ENCODE results near the gene TMCO1.

DNA sequence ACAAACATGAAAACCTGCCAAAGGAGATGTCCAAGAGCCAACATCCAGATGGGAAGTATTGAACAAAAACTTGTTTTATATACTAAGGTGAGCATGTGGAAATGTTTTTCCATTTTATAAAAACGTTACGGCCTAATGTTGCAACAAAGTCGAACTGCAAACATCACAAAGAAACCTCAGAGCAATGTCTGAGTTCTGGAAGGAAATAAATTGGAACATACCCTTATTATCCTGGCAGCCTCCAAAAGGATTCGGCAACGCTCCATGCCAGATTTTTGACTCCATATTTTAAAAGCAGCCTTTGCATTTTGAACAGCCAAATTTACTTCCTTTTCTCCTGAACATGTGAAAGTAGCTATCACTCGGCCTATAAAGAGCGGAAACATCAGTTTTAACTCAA is 73.6 kb downstream of the TMCO1 start:
- TF ChIP-seq POLR2AphosphoS5 (IDR thresholded peaks at IDR 0.05) (no peak), POLR2A (IDR thresholded peaks at IDR 0.05) (no peak), EP300 (IDR thresholded peaks at IDR 0.05) (no peak)
- TF ChIP-seq, protein P1, sequence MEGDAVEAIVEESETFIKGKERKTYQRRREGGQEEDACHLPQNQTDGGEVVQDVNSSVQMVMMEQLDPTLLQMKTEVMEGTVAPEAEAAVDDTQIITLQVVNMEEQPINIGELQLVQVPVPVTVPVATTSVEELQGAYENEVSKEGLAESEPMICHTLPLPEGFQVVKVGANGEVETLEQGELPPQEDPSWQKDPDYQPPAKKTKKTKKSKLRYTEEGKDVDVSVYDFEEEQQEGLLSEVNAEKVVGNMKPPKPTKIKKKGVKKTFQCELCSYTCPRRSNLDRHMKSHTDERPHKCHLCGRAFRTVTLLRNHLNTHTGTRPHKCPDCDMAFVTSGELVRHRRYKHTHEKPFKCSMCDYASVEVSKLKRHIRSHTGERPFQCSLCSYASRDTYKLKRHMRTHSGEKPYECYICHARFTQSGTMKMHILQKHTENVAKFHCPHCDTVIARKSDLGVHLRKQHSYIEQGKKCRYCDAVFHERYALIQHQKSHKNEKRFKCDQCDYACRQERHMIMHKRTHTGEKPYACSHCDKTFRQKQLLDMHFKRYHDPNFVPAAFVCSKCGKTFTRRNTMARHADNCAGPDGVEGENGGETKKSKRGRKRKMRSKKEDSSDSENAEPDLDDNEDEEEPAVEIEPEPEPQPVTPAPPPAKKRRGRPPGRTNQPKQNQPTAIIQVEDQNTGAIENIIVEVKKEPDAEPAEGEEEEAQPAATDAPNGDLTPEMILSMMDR (IDR thresholded peaks at IDR 0.05) = no peak
